ENCODE measurements around the gene GAMT.

DNA sequence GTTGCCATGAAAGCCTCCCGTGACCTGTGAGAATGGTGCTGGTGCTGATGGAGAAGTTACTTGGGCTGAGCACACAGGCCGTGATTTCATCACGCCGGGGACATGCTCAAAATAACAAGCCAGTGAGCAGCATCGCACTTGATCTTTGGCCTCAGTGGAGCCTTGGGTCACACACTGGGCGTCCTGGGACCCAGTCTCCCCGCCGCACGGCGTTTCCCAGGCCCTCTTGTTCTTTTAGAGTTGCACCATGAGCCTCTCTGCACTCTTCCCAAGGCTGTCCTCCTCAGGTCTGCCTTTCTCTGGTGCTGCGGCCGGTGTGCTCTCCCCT is 27.1 kb downstream of the GAMT start:
- TF ChIP-seq CTCF (IDR thresholded peaks at IDR 0.05; ENCODE audit: low read length) (no peak), EZH2 (optimal IDR thresholded peaks at IDR 0.05; ENCODE audit: low read depth, low read length) (no peak)

Data from MM.1S (cell line).